Measurements from ENCODE around the gene ADAMTS8. TPM values are rescaled to one million over a fixed set of nuclear protein-coding genes. Genes with fewer than 3 reads are reported as not detected.

Gene ADAMTS8
- total RNA-seq, 1 donor from 2014 or later, result 39.1 TPM

DNA sequence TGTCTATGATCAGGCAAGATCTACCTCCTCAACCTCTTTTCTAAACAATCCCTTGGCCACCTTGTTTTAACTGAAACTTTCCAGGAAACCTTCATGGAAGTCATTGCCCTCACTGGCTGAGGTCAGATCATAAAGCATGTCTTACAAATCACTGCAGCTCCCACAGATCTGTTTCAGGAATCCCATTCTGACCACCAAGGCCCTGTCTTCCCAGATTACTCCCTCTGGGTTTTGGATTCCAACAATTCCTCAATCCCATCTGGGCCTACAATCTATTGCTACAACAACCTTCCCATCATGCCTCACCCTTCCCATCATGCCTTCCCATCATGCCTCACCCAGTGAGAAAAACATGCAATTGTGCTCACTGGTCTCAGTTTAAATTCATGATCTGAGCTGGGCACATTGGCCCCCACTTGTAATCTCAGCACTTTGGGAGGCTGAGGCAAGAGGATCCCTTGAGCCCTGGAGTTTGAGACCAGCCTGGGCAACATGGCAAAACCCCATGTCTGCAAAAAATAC lies 35.9 kb upstream of the ADAMTS8 start:
- Histone ChIP-seq H3K36me3 (peaks cover 27% of the 10 kb centered on the region), H3K4me3 (no peak overlapping the region), H3K27me3 (no peaks in the 10 kb centered on the region), H3K27ac (no peak overlapping the region), H3K9me3 (no peaks in the 10 kb centered on the region), H3K4me1 (no peaks in the 10 kb centered on the region)
- intact Hi-C loops (cut with DNase I), result no loop called here
- ATAC-seq (no peak), DNase-seq (no peak)
- TF ChIP-seq, protein P1, sequence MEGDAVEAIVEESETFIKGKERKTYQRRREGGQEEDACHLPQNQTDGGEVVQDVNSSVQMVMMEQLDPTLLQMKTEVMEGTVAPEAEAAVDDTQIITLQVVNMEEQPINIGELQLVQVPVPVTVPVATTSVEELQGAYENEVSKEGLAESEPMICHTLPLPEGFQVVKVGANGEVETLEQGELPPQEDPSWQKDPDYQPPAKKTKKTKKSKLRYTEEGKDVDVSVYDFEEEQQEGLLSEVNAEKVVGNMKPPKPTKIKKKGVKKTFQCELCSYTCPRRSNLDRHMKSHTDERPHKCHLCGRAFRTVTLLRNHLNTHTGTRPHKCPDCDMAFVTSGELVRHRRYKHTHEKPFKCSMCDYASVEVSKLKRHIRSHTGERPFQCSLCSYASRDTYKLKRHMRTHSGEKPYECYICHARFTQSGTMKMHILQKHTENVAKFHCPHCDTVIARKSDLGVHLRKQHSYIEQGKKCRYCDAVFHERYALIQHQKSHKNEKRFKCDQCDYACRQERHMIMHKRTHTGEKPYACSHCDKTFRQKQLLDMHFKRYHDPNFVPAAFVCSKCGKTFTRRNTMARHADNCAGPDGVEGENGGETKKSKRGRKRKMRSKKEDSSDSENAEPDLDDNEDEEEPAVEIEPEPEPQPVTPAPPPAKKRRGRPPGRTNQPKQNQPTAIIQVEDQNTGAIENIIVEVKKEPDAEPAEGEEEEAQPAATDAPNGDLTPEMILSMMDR (IDR thresholded peaks at IDR 0.05), result no peak

DNA sequence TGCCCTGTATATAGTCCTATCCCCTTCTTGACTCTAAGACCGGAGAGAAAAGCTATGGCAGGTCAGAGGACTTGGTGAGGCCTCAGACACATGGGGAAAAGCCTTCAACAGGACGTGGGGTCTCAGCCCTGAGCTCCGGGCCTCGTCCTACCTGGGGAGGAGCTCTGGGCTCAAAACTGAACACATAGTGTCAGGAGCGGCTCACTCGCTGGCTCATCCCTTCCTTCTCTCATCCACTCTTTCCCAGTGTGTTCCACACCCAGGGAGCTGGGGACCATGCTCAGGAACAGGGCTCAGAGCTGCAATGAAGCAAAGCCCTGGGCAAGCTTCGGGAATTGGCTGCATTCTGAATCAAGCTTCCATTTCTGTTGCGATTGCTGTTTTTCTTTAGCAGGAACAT lies 34.5 kb upstream of the ADAMTS8 start:
- no peaks in the 10 kb centered on the region for H3K4me1 ChIP-seq
- no peak overlapping the region for H3K27ac ChIP-seq
- DNase-seq (no peak), ATAC-seq (no peak)
- TF ChIP-seq, protein P1 (IDR thresholded peaks at IDR 0.05), result no peak
- H3K9me3 ChIP-seq, result no peaks in the 10 kb centered on the region
- no peak overlapping the region for H3K4me3 ChIP-seq
- intact Hi-C loops (cut with DNase I), result no loop called here
- no peaks in the 10 kb centered on the region for H3K27me3 ChIP-seq
- peaks cover 27% of the 10 kb centered on the region for H3K36me3 ChIP-seq

DNA sequence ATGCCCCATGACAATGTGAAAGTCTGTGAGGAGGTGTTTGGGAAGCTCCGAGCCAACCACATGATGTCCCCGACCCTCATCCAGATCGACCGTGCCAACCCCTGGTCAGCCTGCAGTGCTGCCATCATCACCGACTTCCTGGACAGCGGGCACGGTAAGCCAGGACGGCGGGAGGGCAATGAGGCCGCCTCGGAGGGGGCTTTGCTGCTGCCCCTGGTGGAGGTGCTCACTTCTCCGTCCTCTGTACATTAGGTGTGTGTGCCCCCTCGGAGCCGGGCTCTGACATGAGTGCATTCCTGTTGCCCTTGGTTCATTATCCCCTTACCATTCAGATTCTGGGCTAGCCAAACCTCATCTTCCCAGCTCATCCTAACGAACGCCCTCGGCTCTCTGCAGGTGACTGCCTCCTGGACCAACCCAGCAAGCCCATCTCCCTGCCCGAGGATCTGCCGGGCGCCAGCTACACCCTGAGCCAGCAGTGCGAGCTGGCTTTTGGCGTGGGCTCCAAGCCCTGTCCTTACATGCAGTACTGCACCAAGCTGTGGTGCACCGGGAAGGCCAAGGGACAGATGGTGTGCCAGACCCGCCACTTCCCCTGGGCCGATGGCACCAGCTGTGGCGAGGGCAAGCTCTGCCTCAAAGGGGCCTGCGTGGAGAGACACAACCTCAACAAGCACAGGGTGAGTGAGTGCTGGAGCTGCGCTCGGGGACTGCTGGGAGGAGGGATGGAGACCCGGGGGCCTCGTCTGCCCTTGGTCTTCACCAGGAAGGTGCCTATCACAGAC lies 33.9 kb upstream of the ADAMTS8 start:
- TF ChIP-seq, protein P1 (IDR thresholded peaks at IDR 0.05), result no peak
- Histone ChIP-seq H3K36me3 (peaks cover 27% of the 10 kb centered on the region), H3K9me3 (no peaks in the 10 kb centered on the region), H3K27ac (no peak overlapping the region), H3K4me1 (no peaks in the 10 kb centered on the region), H3K27me3 (no peaks in the 10 kb centered on the region), H3K4me3 (no peak overlapping the region)
- DNase-seq (no peak), ATAC-seq (no peak)
- intact Hi-C loops (cut with DNase I), result no loop called here

DNA sequence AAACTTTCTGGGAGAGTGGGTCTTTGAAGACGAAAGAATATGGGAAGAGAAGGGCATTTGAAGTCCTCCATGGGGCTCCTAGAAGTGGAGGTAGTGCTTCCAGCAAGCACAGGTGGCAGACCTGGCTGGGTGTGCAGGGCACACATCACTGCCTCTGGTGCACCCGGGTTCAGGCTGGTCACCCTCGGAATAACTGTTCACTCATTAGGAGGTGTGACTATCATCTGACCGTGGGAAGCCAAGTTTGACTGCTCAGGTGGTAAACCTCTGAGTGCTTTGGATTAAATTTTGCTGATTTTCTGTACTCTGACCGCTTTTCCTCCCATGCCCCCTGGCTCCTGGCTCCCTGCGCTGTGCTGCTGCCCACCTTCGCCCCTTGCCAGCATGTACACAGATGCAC lies 31.1 kb upstream of the ADAMTS8 start:
- intact Hi-C loops (cut with DNase I), result no loop called here
- H3K36me3 ChIP-seq, result peaks cover 14% of the 10 kb centered on the region

DNA sequence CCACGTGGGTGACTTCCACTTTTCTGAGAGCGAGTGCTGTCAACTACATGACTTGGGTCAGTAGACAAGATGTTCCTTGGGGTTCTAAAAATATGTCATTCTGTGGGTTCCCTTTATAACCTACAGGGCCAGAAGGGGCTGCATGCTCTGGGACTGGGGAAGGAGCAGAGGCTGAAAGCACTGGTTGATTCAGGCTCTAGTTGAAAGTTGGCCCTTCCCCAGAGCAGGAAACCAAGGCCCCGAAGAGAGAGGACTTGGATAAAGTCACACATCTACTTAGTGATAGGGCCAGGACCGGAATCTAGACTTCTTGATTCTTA lies 30.0 kb upstream of the ADAMTS8 start:
- TF ChIP-seq, protein P1 (IDR thresholded peaks at IDR 0.05), result no peak
- ATAC-seq, result no peak
- no peak overlapping the region for H3K27ac ChIP-seq
- intact Hi-C loops (cut with DNase I), result no loop called here
- H3K36me3 ChIP-seq, result peaks cover 14% of the 10 kb centered on the region
- H3K4me1 ChIP-seq, result peaks cover 5% of the 10 kb centered on the region
- H3K27me3 ChIP-seq, result no peaks in the 10 kb centered on the region
- no peak for DNase-seq
- H3K9me3 ChIP-seq, result no peaks in the 10 kb centered on the region
- no peak overlapping the region for H3K4me3 ChIP-seq

More for the DNA sequence above, 31.1 kb upstream of the ADAMTS8 start:
- no peak overlapping the region for H3K27ac ChIP-seq
- ATAC-seq (no peak), DNase-seq (no peak)
- no peaks in the 10 kb centered on the region for H3K4me1 ChIP-seq
- TF ChIP-seq, protein P1 (IDR thresholded peaks at IDR 0.05), result no peak
- H3K9me3 ChIP-seq, result no peaks in the 10 kb centered on the region
- H3K27me3 ChIP-seq, result no peaks in the 10 kb centered on the region
- H3K4me3 ChIP-seq, result no peak overlapping the region
